22Rv1 (cell line): ENCODE measurements around the gene SETDB2.

Experiments used
- H3K27ac ChIP-seq: fragments of 450-650 bp; 2 replicates; pipeline ENCODE4 v1.5.1; 2017
- ZFX ChIP-seq: fragments of 450-650 bp; IDR thresholded peaks from 2 replicates; pipeline ENCODE4 v1.6.1; 2017; ENCODE audit warnings: antibody characterized with exemption, borderline replicate concordance
- TF ChIP-seq, protein P1 (sequence below): fragments of 450-650 bp; IDR thresholded peaks from 2 replicates; pipeline ENCODE4 v1.5.1; 2017; ENCODE audit warnings: mild to moderate bottlenecking

Gene SETDB2

GRCh38 chr13:49412749-49413148 is 31.3 kb upstream of the SETDB2 start:
- no peak overlapping the region for H3K27ac ChIP-seq
- no peak for TF ChIP-seq ZFX
- TF ChIP-seq, protein P1, sequence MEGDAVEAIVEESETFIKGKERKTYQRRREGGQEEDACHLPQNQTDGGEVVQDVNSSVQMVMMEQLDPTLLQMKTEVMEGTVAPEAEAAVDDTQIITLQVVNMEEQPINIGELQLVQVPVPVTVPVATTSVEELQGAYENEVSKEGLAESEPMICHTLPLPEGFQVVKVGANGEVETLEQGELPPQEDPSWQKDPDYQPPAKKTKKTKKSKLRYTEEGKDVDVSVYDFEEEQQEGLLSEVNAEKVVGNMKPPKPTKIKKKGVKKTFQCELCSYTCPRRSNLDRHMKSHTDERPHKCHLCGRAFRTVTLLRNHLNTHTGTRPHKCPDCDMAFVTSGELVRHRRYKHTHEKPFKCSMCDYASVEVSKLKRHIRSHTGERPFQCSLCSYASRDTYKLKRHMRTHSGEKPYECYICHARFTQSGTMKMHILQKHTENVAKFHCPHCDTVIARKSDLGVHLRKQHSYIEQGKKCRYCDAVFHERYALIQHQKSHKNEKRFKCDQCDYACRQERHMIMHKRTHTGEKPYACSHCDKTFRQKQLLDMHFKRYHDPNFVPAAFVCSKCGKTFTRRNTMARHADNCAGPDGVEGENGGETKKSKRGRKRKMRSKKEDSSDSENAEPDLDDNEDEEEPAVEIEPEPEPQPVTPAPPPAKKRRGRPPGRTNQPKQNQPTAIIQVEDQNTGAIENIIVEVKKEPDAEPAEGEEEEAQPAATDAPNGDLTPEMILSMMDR: no peak

DNA sequence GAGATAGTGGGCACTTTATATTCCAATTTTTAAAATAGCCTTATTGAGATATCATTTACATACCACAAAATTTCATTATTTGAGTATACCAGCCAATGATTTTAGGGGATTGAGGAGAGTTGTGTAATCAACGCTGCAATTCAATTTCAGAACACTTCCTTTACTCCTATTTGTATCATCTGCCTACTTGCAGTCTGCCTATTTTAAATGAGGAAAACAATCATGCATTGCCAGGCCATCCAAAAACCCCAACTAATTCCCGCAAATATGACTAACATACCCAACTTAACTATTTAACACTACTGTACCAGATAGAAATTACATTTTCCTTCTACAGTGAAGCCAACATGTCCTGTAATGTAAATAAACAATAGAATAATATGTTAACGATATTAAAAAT is 26.9 kb upstream of the SETDB2 start:
- no peak overlapping the region for H3K27ac ChIP-seq
- TF ChIP-seq ZFX: no peak
- TF ChIP-seq, protein P1: no peak

DNA sequence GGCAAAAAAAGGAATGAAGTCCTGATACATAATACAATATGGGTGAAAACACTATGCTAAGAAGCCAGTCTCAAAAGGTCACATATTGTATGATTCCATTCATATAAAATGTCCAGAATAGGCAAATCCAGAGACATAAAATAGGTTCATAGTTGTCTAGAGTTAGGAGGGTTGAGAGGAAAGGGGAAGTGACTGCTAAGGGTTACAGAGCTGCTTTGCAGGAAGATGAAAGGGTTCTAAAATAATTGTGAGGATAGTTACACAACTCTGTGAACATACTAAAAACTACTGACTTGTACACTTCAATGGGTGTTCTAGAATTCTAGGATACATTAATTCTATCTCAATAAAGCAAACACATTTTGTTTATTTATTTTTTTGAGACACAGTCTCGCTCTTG is 25.9 kb upstream of the SETDB2 start:
- TF ChIP-seq, protein P1: no peak
- no peak for TF ChIP-seq ZFX
- H3K27ac ChIP-seq: no peak overlapping the region

GRCh38 chr13:49419276-49419675 is 24.8 kb upstream of the SETDB2 start:
- no peak overlapping the region for H3K27ac ChIP-seq
- no peak for TF ChIP-seq ZFX
- TF ChIP-seq, protein P1: no peak

DNA sequence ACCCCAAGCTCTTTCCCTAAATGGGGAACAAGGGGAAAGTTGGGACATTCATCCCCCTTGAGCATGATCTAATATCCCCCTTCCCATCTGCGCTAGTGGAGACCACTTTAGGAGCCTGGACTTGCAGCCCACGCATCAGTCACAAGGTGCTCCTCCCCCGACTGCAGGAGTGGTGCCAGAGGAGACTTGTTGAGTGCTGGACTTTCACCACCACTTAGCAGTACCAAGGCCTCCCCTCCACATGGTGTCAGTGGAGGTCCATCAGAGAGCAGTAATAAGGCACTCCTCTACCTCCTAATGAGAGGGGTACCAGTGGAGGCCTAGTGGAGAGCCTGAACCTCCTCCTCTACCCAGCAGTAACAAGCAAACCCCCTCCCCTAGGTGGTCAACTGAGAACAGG is 22.7 kb upstream of the SETDB2 start:
- TF ChIP-seq, protein P1: peak; percentile 12; the same call in 1 of the 2 replicates
- no peak for TF ChIP-seq ZFX

GRCh38 chr13:49424011-49424560 is 20.0 kb upstream of the SETDB2 start:
- H3K27ac ChIP-seq: no peak overlapping the region
- TF ChIP-seq ZFX: no peak
- TF ChIP-seq, protein P1: no peak

More for the DNA sequence above, 22.7 kb upstream of the SETDB2 start:
- H3K27ac ChIP-seq: no peak overlapping the region

- H3K27ac ChIP-seq: no peak overlapping the region
- TF ChIP-seq ZFX: no peak
Measured at GRCh38 chr13:49428041-49428763, 15.9 kb upstream of the SETDB2 start.
